GM12878 (cell line): ENCODE data around the gene IRF2BPL. TPM values are rescaled to one million over a fixed set of nuclear protein-coding genes. Genes with fewer than 3 reads are reported as not detected.
A peak's percentile ranks its signal among the peaks of the same experiment; 100 is the strongest.

Experiments used
- ATF7 ChIP-seq: fragments of 450-650 bp; IDR thresholded peaks from 2 replicates; pipeline ENCODE4 v1.6.1; 2016; ENCODE audit warnings: low read depth, mild to moderate bottlenecking
- CREB1 ChIP-seq: IDR thresholded peaks from 2 replicates; pipeline ENCODE4 v1.6.1; 2012; ENCODE audit warnings: low read depth, mild to moderate bottlenecking, inconsistent platforms
- EED ChIP-seq: sonication (generic); IDR thresholded peaks from 2 replicates; pipeline ENCODE4 v1.6.1; 2016; ENCODE audit warnings: antibody characterized with exemption, low read depth
- ELK1 ChIP-seq: IDR thresholded peaks from 2 replicates; pipeline ENCODE4 v1.6.1; 2012; ENCODE audit warnings: low read depth, low read length, improper control_type of control experiment
- HCFC1 ChIP-seq: fragments of 150-350 bp; IDR thresholded peaks from 2 replicates; pipeline ENCODE4 v1.6.1; 2014; ENCODE audit warnings: low read length
- HDAC2 ChIP-seq: fragments of 200-600 bp; sonication (generic); IDR thresholded peaks from 2 replicates; pipeline ENCODE4 v1.6.1; 2017
- IRF4 ChIP-seq: IDR thresholded peaks from 2 replicates; pipeline ENCODE4 v1.6.1; 2011; ENCODE audit warnings: low read depth, low read length
- JUNB ChIP-seq: IDR thresholded peaks from 2 replicates; pipeline ENCODE4 v1.6.1; 2016; ENCODE audit warnings: antibody characterized with exemption, mild to moderate bottlenecking
- KLF5 ChIP-seq: fragments of 450-650 bp; IDR thresholded peaks from 2 replicates; pipeline ENCODE4 v1.6.1; 2014; ENCODE audit warnings: mild to moderate bottlenecking; ENCODE audit not compliant: partially characterized antibody
- MTA3 ChIP-seq: IDR thresholded peaks from 2 replicates; pipeline ENCODE4 v1.6.1; 2012; ENCODE audit warnings: low read length, inconsistent platforms, borderline replicate concordance
- NBN ChIP-seq: fragments of 450-650 bp; IDR thresholded peaks from 2 replicates; pipeline ENCODE4 v1.6.1; 2016
- NFIC ChIP-seq: IDR thresholded peaks from 2 replicates; pipeline ENCODE4 v1.6.1; 2012; ENCODE audit warnings: low read depth, mild to moderate bottlenecking, inconsistent platforms, low read length, moderate library complexity
- PML ChIP-seq: IDR thresholded peaks from 2 replicates; pipeline ENCODE4 v1.6.1; 2012; ENCODE audit warnings: low read length, inconsistent platforms
- RAD21 ChIP-seq: IDR thresholded peaks from 2 replicates; pipeline ENCODE4 v1.6.1; 2011; ENCODE audit warnings: mild to moderate bottlenecking, low read depth, low read length, moderate library complexity; ENCODE audit not compliant: insufficient read depth
- RBBP5 ChIP-seq: fragments of 200-600 bp; sonication (generic); conservative IDR thresholded peaks from 2 replicates; pipeline ENCODE4 v1.6.1; 2016
- RELB ChIP-seq: fragments of 450-650 bp; IDR thresholded peaks from 2 replicates; pipeline ENCODE4 v1.6.1; 2017; ENCODE audit warnings: low read depth, mild to moderate bottlenecking, moderate library complexity
- SIX5 ChIP-seq: IDR thresholded peaks from 2 replicates; pipeline ENCODE4 v1.6.1; 2011; ENCODE audit warnings: mild to moderate bottlenecking, low read depth, low read length, moderate library complexity; ENCODE audit not compliant: severe bottlenecking
- SREBF2 ChIP-seq: IDR thresholded peaks from 2 replicates; pipeline ENCODE4 v1.6.1; 2012; ENCODE audit warnings: mild to moderate bottlenecking, low read length
- SRF ChIP-seq, 2 experiments: IDR thresholded peaks; 2 replicates each; pipeline ENCODE4 v1.6.1; 2011; ENCODE audit warnings: low read depth in 2 of 2, low read length in 2 of 2, mild to moderate bottlenecking in 1 of 2, moderate library complexity in 1 of 2
- YBX1 ChIP-seq: fragments of 450-650 bp; IDR thresholded peaks from 2 replicates; pipeline ENCODE4 v1.6.1; 2016; ENCODE audit warnings: antibody characterized with exemption
- polyA plus RNA-seq, 11 experiments: library from polyadenylated mRNA; depleted of rRNA in 4 of 11; unstranded in 6 of 11; stranded (reverse) in 5 of 11; fragments of >200 nt; fragmentation: Nextera tagmentation in 4 of 11; fragmentation: Illumina TruSeq in 1 of 11; extraction: Ambion mirVana in 4 of 11; extraction: Trizol in 1 of 11; gene quantifications; 1 replicate in 1 of 11; 2 replicates in 10 of 11; pipeline versions ENCODE4 v1.2.1 to v1.2.3, GENCODE V29; 2011 to 2016; ENCODE audit warnings: inconsistent platforms in 2 of 11, missing spikeins in 2 of 11, low read depth in 1 of 11
- total RNA-seq, 4 experiments: library from RNA; depleted of rRNA in 3 of 4; stranded (reverse); fragments of >200 nt in 3 of 4; fragmentation: Illumina TruSeq in 1 of 4; extraction: Trizol in 1 of 4; gene quantifications; 2 replicates each; pipeline versions ENCODE4 v1.2.1 to v1.2.3, GENCODE V29; 2013 to 2021
- TF ChIP-seq, protein P1 (sequence below): IDR thresholded peaks from 2 replicates; pipeline ENCODE4 v1.6.1; 2011; ENCODE audit warnings: low read depth, mild to moderate bottlenecking, low read length, moderate library complexity, borderline replicate concordance; ENCODE audit errors: extremely low read depth
- TF ChIP-seq, protein P2 (sequence below): IDR thresholded peaks from 2 replicates; pipeline ENCODE4 v1.6.1; 2012; ENCODE audit warnings: low read length, inconsistent platforms
- TF ChIP-seq, protein P3 (sequence below): fragments of 450-650 bp; IDR thresholded peaks from 2 replicates; pipeline ENCODE4 v1.6.1; 2016; ENCODE audit warnings: mild to moderate bottlenecking, moderate library complexity, borderline replicate concordance

Gene IRF2BPL
- total and polyA plus RNA-seq, 10 of the 15 experiments (the other 5 are each of a cell fraction or from before 2014, with no cell fraction given), result 1.2 to 34.5 (median 3.1) TPM

GRCh38 chr14:77033622-77034589 lies 5.4 kb upstream of the IRF2BPL start (continued):
- TF ChIP-seq RELB (peak; percentile 96), HDAC2 (no peak), PML (0 out of 2 replicates have a peak, but pooled peaks have one; percentile 37), NFIC (no peak; the same call in 1 of the 2 replicates), ELK1 (no peak), HCFC1 (no peak), SRF (IDR thresholded peaks at IDR 0.05; ENCODE audit: low read depth in 2 of 2, low read length in 2 of 2) (no peak), RAD21 (no peak), JUNB (no peak), SIX5 (no peak), NBN (peak; percentile 77; the same call in 1 of the 2 replicates), YBX1 (no peak), IRF4 (no peak), RBBP5 (no peak), ATF7 (no peak; the same call in 1 of the 2 replicates), SREBF2 (no peak), KLF5 (no peak), EED (peak; percentile 59), MTA3 (no peak; the same call in 1 of the 2 replicates), CREB1 (no peak)
- TF ChIP-seq, protein P1, sequence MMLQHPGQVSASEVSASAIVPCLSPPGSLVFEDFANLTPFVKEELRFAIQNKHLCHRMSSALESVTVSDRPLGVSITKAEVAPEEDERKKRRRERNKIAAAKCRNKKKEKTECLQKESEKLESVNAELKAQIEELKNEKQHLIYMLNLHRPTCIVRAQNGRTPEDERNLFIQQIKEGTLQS, result no peak
- TF ChIP-seq, protein P2, sequence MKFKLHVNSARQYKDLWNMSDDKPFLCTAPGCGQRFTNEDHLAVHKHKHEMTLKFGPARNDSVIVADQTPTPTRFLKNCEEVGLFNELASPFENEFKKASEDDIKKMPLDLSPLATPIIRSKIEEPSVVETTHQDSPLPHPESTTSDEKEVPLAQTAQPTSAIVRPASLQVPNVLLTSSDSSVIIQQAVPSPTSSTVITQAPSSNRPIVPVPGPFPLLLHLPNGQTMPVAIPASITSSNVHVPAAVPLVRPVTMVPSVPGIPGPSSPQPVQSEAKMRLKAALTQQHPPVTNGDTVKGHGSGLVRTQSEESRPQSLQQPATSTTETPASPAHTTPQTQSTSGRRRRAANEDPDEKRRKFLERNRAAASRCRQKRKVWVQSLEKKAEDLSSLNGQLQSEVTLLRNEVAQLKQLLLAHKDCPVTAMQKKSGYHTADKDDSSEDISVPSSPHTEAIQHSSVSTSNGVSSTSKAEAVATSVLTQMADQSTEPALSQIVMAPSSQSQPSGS, result no peak
- TF ChIP-seq, protein P3, sequence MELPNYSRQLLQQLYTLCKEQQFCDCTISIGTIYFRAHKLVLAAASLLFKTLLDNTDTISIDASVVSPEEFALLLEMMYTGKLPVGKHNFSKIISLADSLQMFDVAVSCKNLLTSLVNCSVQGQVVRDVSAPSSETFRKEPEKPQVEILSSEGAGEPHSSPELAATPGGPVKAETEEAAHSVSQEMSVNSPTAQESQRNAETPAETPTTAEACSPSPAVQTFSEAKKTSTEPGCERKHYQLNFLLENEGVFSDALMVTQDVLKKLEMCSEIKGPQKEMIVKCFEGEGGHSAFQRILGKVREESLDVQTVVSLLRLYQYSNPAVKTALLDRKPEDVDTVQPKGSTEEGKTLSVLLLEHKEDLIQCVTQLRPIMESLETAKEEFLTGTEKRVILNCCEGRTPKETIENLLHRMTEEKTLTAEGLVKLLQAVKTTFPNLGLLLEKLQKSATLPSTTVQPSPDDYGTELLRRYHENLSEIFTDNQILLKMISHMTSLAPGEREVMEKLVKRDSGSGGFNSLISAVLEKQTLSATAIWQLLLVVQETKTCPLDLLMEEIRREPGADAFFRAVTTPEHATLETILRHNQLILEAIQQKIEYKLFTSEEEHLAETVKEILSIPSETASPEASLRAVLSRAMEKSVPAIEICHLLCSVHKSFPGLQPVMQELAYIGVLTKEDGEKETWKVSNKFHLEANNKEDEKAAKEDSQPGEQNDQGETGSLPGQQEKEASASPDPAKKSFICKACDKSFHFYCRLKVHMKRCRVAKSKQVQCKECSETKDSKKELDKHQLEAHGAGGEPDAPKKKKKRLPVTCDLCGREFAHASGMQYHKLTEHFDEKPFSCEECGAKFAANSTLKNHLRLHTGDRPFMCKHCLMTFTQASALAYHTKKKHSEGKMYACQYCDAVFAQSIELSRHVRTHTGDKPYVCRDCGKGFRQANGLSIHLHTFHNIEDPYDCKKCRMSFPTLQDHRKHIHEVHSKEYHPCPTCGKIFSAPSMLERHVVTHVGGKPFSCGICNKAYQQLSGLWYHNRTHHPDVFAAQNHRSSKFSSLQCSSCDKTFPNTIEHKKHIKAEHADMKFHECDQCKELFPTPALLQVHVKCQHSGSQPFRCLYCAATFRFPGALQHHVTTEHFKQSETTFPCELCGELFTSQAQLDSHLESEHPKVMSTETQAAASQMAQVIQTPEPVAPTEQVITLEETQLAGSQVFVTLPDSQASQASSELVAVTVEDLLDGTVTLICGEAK, result no peak
